K562 (cell line): ENCODE measurements around the gene FAM193A.

Experiments
- CEBPZ ChIP-seq: fragments of 150-350 bp; IDR thresholded peaks from 2 replicates; pipeline ENCODE4 v1.6.1; 2014; ENCODE audit warnings: low read depth, mild to moderate bottlenecking, low read length, borderline replicate concordance
- MTF1 ChIP-seq: fragments of 250-450 bp; sonication (Bioruptor Pico); IDR thresholded peaks from 2 replicates; pipeline ENCODE4 v1.9.0; 2021; ENCODE audit warnings: moderate library complexity, mild to moderate bottlenecking, inconsistent platforms, borderline replicate concordance
- RCOR1 ChIP-seq, 2 experiments: IDR thresholded peaks; 2 replicates each; pipeline ENCODE4 v1.6.1; 2012; ENCODE audit warnings: low read depth in 2 of 2, low read length in 2 of 2, borderline replicate concordance in 1 of 2, improper control_type of control experiment in 1 of 2
- U2AF2 ChIP-seq: fragments of 200-400 bp; formaldehyde crosslinking; optimal IDR thresholded peaks from 2 replicates; pipeline ENCODE3; 2017; ENCODE audit warnings: low read depth, mild to moderate bottlenecking, low read length
- ZBTB40 ChIP-seq, 2 experiments: fragments of 450-650 bp in 1 of 2; sonication (generic) in 1 of 2; formaldehyde crosslinking in 1 of 2; IDR thresholded peaks; 2 replicates each; pipeline versions ENCODE4 v1.7.1 to v1.9.0; 2016 to 2022; ENCODE audit warnings: inconsistent platforms in 1 of 2, mild to moderate bottlenecking in 1 of 2, missing genetic modification reagents in 1 of 2
- ZNF431 ChIP-seq: sonication (generic); formaldehyde crosslinking; IDR thresholded peaks from 2 replicates; pipeline ENCODE4 v1.8.0; 2022; ENCODE audit warnings: mild to moderate bottlenecking, missing genetic modification reagents
- ZNF639 ChIP-seq, 2 experiments: fragments of 200-800 bp in 1 of 2; sonication (Bioruptor generic) in 1 of 2; sonication (generic) in 1 of 2; formaldehyde crosslinking in 1 of 2; IDR thresholded peaks in 1 of 2; conservative IDR thresholded peaks in 1 of 2; 2 replicates each; pipeline versions ENCODE4 v1.5.0 to v1.6.1; 2016 to 2020; ENCODE audit warnings: missing compliant biosample characterization in 1 of 2, missing genetic modification characterization in 1 of 2, missing genetic modification reagents in 1 of 2

- TF ChIP-seq RCOR1 (IDR thresholded peaks at IDR 0.05; ENCODE audit: borderline replicate concordance in 1 of 2, low read depth in 2 of 2, low read length in 2 of 2) (no peak), ZNF639 (CRISPR knock-in tag; conservative IDR thresholded peaks at IDR 0.05 in 1 of 2, IDR thresholded peaks at IDR 0.05 in 1 of 2) (no peak), MTF1 (CRISPR knock-in tag) (no peak), ZBTB40 (IDR thresholded peaks at IDR 0.05) (no peak), ZBTB40 (CRISPR knock-in tag; IDR thresholded peaks at IDR 0.05) (no peak), CEBPZ (no peak), U2AF2 (no peak), ZNF431 (CRISPR knock-in tag) (no peak)
Measured at GRCh38 chr4:2572866-2573265, 36.4 kb downstream of the FAM193A start.
